GM21381 (cell line): Measurements from ENCODE around the gene SLC16A9.

Source experiments
- ATAC-seq: cut with Tn5 transposase; IDR thresholded peaks from one replicate; pipeline ENCODE4 v1.9.1; 2021; ENCODE audit warnings: mild to moderate bottlenecking, moderate library complexity; ENCODE audit not compliant: unreplicated experiment

Gene SLC16A9

DNA sequence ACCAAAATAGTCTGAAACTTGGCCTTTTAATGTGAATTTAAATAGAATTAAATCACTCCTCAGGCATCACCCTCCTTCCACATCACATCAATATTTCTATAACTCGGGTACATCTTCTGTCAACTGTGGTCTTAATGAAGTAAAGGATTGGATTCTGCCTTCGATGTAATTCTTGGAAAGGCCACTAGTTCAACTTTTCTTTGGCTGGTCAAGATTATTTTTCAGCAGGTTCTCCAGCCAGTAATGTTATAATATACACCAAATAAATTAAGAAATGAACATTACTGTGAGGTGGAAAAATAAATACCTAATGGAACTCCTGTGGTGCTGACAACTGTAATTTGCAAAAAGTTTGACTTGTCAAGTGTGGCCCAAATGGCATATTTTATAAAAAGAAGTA lies 9.7 kb upstream of the SLC16A9 start:
- no peak for ATAC-seq

DNA sequence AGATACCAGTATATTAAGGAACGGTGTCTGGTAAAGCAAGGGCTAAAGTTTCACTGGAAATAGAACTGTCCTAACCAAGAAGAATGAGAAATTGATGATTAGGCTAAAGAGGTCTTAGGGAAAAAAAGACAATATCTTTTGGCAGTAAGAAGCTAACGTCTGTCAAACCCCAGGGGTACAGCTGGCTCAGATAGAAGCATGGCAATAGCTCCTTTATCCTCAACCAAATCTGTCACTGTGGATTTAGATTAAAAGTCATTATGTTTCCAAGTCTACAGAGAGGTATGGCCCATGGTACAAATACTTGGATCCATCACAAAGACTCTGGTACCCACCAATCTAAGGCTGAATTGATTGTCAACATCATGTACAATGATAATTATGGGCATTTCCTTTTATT lies 8.6 kb upstream of the SLC16A9 start:
- no peak for ATAC-seq

DNA sequence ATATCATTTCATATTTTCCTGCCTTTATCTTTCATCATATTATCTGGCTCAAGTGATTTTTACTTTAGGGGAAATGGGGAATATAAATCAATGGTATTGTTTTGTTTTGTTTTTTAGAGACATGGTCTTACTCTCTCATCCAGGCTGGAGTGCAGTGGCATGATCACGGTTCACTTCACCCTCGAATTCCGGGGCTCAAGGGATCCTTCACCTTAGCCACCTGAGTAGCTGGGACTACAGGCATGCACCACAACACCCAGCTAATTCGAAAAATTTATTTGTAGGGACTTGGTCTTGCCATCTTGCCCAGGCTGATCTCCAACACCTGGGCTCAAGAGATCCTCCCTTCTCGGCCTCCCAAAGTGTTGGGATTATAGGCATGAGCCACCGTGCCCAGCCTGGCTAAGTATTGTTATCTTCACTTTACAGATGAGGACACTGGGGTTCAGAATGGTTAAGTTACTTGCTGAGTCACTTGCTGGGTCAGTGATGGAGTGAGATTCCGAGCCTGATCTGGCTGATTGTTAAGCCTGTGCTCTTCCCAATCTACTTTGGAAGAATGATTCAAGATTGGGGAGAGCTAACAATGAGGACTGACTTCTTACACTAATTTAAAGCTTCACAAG lies 3.7 kb upstream of the SLC16A9 start:
- ATAC-seq: no peak

DNA sequence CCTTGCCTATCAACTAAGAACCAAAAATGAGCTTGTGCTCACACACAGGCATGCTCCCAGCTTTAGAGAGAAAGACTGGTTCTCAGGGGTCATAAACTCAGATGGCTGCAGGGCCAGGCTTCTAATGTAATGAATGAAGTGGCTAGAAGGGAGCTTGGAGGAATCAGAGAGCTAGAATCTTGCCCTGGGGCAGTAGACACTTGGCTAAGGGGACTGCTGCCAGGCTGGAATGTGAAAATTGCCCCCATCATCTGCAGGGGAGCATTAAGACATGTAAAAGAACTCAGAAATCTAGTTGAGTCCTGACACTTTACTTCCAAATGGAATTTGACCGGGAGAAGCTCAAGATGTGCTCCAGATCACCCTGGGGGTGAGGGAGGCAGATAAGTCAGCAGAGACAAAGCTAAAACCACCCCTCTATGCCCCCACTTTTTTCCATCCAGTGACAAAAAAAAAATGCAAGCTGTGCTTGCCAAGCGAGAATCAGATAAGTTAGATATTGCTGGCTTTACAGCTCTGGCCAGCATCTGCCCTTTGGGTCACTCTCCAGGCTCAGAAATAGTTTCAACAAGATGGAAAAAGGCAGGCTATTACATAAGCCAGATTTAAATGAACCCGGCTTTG lies 2.3 kb upstream of the SLC16A9 start:
- no peak for ATAC-seq

DNA sequence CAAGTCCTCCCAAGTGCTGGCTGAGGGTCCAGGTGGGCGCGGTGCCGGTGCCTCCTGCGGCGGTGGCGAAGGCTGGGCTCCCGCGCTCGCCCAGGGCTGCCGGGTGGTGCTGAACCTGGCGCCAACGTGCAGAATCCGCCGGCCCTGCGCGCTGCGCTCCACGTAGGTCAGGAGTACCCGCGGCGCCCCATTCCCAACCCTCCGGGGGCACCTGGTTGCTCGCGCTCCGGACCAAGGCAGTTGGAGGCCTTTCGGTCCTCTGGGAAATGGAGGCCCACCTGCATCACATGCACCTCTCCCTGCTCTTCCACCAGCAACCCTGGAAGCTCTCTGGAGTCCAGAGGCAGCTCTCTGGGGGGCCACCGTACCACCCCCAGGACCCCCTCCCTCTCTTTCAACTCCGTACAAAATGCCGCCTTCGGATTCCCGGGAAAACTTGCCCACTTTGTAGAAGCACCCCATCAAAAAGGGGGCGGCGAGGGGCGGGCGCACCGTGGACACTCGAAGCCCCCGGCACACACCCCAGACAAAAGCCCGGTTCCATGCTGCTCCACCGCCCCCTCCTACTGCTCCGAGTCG lies 745 bp downstream of the SLC16A9 start:
- ATAC-seq: no peak

DNA sequence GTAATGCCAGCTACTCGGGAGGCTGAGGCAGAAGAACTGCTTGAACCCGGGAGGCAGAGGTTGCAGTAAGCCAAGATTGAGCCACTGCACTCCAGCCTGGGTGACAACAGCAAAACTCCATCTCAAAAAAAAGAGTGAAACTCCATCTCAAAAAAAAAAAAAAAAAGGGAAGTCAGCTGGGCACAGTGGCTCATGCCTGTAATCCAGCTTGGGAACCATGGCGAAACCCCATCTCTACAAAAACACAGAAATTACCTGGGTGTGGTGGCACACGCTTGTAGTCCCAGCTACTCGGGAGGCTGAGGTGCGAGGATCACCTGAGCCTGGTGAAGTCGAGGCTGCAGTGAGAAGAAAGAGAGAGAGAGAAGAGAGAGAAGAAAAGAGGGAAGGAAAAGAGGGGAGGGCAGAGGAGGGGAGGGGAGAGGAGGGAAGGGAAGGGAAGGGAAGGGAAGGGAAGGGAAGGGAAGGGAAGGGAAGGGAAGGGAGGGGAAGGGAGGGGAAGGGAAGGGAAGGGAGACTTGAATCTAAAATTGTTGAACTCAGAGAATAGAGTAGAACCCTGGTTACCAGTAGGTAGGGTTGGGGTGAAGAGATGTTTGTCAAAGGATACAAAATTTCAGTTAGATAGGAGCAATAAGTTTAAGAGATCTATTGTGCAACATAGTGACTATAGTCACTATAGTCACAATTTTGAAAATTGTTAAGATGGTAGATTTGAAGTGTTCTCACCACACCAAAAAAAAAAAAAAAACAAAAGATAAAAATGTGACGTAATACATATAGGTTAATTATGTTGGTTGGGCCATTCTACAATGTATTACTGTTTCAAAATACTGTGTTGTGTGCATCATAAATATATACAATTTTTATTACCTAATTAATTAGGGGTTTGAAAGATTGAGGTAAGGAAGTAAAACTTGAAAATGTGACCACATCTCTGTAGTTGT lies 2.5 kb downstream of the SLC16A9 start:
- ATAC-seq: no peak

DNA sequence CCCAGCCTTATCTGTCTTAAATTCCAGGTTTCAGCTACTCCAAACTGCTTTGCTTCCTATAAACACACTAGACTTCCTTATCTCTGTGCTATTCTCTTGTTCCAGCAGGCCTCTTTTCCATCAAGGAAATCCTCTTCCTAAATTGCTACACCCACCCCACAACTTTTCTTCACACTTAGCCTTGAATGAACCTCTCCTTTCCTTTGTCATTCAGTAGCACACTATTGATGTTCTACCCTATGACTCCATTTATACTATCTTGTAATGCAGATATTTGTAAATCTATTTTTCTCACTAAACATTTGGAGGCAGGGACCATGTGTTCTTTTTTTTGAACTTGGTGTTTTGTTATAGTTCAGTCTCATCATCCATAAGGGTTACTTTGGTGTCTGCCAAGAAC lies 3.7 kb downstream of the SLC16A9 start:
- ATAC-seq: no peak

DNA sequence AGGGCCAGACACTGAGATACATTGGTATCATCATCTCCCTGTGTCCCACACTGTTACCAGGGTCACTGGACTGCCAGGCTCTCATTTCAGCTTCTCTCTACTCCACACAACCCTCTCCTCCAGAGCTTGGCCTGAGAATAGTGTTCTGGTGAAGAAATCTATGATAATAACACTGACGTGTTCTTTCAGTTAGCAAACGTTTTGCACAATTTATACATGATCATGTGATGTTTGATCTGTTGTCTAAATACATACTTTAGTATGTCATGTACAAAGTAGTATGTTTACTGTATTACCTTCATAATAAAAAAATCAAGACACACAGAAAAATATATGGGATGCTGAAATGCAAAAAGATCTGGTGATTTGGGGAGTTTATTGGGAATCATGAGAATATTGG lies 5.0 kb downstream of the SLC16A9 start:
- no peak for ATAC-seq

DNA sequence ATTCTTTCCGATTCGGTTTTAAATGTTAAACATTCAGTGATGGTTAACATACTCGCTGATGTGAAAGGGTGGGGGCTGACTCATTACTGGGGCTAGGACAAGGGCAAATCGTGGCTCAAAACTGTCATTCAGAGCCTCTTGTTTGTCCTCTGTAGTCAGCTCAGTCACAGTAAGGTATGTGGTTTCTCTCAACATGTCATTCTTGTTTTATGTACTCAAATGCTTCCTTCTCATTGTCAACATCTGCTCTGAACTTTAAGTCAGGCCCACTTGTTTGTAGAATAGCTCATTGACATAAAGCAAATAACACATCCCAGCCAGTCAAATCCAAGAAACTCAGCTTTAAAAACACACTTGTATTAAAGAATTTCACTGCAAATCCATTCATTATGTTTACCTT lies 7.3 kb downstream of the SLC16A9 start:
- ATAC-seq: no peak

DNA sequence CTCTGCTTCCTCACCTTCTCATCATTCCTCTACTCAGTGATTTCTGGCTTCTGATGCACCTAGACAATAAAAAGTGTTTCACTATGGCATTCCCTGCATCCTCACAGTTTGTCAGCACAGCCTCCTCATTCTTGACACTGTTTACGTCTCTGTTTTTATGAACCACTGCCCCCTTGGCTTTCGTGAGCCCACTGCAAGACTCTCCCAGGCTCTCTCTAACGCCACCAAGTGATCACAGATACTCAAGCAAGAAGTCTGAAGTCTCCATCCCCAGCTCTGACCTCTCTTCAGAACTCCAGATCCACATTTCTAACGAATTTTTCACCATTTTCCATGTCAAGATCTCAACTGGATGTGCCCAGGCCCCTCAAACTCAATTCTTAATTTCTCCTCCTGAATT lies 8.9 kb downstream of the SLC16A9 start:
- ATAC-seq: no peak

DNA sequence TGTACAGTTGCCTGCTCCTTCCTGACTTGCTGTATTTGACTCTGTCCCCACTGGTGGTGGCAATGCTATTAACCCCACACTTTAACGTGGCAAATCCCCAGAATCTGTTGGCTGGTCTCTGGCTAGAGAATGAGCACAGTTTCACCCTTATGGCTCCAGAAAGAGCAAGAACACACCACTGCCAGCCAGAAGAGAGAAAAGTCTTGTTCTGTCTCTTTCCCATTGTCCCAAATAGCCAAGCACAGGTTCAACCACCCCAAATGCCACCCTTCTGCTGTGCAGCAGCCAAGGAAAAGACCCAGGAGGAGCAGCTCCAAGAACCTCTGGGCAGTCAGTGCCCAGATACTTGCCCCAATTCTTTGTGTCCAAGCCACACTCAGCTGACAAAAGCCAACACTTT lies 11.3 kb downstream of the SLC16A9 start:
- ATAC-seq: no peak

DNA sequence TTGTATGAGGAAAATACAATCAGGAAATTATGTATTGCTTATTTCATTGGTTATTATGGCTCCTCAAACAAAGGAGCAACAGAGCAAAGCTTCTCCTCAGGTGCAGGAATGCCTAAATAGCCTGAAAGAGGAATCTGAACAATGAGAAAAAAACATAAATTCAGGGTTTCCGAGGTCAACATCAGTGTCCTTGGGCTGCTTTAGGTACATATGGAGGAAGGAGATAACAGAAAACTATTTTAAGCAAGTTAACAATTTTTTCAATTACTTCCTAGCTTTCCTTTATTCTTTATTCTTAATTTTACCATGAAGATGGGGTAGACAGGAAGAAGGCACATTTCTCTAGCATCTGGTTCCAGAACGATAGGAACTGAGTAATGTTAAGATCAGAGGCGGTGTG lies 14.0 kb downstream of the SLC16A9 start:
- ATAC-seq: no peak

DNA sequence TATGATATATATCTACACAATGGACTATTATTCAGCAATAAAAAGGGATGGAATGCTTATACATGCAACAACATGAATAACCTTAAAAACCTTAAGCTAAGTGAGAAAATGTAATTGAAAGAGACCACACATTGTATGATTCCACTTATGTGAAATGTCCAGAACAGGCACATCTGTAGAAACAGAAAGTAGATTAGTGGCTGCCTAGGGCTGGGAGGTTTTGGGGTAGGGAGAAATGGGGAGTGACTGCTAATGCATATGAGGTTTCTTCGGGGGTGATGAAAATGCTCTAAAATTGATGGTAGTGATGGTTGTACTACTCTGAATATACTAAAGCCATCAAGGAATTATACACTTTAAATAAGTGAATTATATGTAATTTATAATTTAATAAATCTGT lies 14.7 kb downstream of the SLC16A9 start:
- ATAC-seq: no peak

DNA sequence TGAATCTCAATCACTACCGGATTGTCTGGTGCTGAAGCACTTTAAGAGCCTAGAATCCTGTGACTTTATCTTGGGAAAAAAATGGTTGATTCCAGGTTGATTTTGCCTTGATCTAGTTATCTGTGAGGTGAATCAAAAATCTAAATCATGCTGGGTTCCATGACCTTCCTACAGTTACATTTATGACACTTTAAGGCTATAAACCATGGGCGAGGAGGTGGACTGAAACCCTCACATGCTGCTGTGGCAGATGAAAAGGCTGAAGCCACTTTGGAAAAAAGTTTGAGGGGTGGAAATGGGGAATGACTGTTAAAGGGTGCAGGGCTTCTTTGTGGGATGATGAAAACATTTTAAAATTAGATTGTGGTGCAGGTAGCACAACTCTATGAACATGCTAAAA lies 17.5 kb downstream of the SLC16A9 start:
- no peak for ATAC-seq

DNA sequence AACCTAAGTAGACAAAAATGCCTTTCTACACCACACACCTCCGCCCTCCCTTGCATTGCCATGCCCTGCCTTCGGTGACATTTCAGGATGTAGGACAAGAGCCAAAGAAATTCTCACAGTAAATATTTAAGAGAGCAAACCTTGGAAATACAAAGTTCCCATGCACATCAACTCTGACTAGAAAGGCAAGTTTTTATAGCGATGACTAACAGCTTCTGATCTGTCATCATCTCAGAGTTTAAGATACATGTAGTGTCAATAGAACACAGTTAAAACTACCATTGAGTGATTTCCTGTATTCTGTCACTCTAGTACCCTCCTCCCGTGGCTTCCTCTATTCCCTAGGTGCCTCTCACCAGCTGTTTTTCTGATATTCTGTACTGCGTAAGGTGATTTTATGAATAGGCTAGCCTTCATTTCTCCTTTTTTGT lies 20.7 kb downstream of the SLC16A9 start:
- ATAC-seq: no peak

DNA sequence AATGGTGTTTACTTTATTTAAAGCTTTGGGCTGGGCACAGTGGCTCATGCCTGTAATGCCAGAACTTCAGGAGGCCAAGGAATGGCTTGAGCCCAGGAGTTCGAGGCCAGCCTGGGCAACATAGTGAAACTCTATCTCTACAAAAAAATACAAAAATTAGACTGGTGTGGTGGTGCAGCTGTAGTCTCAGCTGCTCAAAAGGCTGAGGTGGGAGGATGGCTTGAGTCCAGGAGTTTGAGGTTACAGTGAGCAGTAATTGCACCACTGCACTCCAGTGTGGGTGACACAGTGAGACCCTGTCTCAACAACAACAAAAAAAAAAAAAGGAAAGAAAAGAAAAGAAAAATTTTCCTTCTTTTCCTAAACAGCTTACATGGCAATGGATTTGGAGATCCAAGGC lies 22.0 kb downstream of the SLC16A9 start:
- ATAC-seq: no peak

DNA sequence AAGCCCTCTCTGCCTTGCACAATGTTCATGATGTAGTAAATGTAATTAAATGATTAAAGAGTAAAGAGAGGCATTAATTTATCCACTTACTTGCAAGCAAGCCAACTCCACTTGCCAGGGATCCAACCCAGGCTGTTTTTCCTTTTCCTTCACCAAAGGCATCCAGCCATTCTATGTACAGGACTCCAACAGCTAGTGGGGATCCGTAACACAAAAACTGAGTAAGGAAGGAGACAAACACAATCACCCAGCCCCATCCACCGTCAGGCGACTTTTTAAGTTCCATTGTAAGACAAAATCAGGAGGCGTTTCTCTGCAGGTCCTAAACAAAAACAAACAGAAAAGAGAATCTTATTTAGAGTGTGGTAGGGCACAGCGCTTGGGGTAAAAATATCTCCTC lies 25.6 kb downstream of the SLC16A9 start:
- no peak for ATAC-seq

DNA sequence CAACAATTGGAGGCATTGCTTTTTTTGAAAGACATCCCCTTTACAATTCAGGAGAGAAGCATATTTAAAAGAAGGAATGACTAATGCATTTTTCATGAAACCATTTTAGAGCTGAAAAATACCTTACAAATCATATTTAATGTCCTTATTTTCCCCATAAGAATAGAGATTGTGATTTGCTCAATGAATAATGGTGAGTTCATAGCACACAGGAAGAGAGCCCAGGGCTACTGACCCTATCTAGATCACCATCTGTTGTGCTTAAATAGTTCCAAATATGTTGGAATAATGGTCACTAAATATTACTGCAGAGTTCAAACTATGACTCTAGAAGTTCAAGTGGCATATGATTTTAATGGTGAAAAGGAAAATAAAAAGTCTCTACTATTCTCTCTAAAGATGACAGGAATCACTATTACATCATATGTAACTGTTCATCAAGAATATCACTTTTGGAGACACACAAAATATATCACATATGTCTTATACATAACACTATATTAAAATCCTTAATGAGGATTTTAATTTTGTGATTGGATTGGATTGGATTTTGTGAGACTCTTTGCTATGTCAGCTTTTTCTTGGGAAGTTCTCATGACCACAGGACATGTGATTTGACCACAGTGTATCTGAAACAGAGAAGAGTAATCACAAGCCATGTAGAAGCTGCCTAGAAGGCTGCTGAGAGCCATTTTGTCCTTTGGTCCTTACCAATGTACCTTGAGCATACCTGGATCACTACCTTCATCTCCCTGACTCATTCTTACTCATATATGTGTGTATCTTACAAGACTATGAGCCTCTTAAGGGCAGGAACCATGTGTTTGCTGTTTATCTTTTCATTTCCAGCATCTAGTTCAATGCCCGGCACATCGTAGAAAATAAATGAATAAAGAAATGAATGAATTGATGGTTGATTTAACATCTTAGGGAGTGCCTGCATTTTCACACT lies 26.4 kb downstream of the SLC16A9 start:
- no peak for ATAC-seq

DNA sequence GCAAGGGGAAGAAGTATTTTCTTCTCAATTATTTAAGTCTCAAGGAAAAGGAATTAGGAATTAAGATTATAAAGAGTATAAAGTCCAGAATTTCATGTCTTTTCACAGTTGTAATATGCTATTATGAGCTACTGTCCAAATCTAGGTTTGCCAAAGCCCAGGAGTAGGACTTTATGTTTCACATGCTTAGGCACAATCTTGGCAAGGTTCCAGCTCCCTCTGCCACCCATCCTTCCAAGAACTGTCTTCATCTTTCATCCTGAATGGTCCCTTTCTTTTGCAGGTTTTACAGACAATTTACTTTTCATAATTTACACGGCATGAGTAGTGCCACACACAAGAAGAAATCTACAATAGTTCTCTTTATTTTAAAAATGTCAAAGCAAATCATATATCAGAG lies 29.5 kb downstream of the SLC16A9 start:
- ATAC-seq: no peak

DNA sequence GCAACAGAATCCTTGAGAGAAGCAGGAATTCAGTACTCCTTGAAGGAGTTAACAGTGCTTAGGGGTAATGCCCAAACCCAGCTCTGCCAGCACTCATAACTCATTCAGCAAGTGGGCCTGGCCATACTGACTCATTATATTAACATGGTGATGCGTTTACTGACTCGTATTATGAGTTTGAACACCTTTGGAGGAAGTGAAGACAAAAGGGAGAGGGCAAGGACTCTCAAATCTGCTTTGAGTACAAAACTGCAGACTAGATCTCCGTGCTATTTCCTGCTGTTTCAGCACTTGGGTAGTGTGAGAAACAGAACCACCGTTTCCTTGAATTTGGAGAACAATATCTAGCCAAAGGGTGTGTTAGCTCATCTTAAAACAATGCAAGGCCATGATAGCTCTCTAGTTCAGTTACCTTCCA lies 30.8 kb downstream of the SLC16A9 start:
- ATAC-seq: peak; percentile 56
